ENCODE measurements around the gene ABCD4. TPM values are rescaled to one million over a fixed set of nuclear protein-coding genes. Genes with fewer than 3 reads are reported as not detected.

Gene ABCD4
- total and polyA plus RNA-seq, 7 experiments from 2014 or later = 26.1 to 109 (median 60.3) TPM

GRCh38 chr14:74293606-74294005 is 9.1 kb downstream of the ABCD4 start:
- H3K36me3 Mint-ChIP-seq = peaks cover under 1 to 36% (median 10%) of the 10 kb centered on the region in 5 donors
- H3K4me1 Mint-ChIP-seq = peaks cover 0 to 15% (median 3%) of the 10 kb centered on the region in 7 donors
- CTCF ChIA-PET = no interaction called here
- DNase-seq (no peak), ATAC-seq (no peak)
- no peaks in the 10 kb centered on the region for H3K9me3 Mint-ChIP-seq
- intact Hi-C loops (cut with micrococcal nuclease) = no loop called here
- Histone ChIP-seq H3K36me3 (ENCODE audit: control insufficient read depth in 2 of 3, insufficient read depth in 3 of 3, low read length in 3 of 3) (peaks cover 6 to 91% (median 10%) of the 10 kb centered on the region in 3 experiments), H3K27me3 (ENCODE audit: control insufficient read depth in 2 of 2, insufficient read depth in 2 of 2, low read length in 2 of 2) (no peaks in the 10 kb centered on the region), H3K9me3 (ENCODE audit: control insufficient read depth in 2 of 3, low read length in 3 of 3) (no peaks in the 10 kb centered on the region), H3K4me1 (ENCODE audit: control insufficient read depth in 2 of 2, insufficient read depth in 2 of 2, low read length in 2 of 2) (no peaks in the 10 kb centered on the region), H3K27ac (ENCODE audit: low read depth, low read length) (no peak overlapping the region), H3K4me3 (ENCODE audit: low read length) (no peak overlapping the region)
- POLR2A ChIA-PET = no interaction called here
- H3K27ac Mint-ChIP-seq = peak overlapping the region in 2 of 9 donors; percentile 51 to 62
- H3K4me3 Mint-ChIP-seq = no peak overlapping the region
- H3K27me3 Mint-ChIP-seq = no peaks in the 10 kb centered on the region

GRCh38 chr14:74292061-74292460 is 10.7 kb downstream of the ABCD4 start:
- POLR2A ChIA-PET = no interaction called here
- no peak for ATAC-seq
- Histone ChIP-seq H3K36me3 (ENCODE audit: control insufficient read depth in 2 of 3, insufficient read depth in 3 of 3, low read length in 3 of 3) (peaks cover 6 to 94% (median 11%) of the 10 kb centered on the region in 3 experiments), H3K4me1 (ENCODE audit: control insufficient read depth in 2 of 2, insufficient read depth in 2 of 2, low read length in 2 of 2) (no peaks in the 10 kb centered on the region), H3K27ac (ENCODE audit: low read depth, low read length) (no peak overlapping the region), H3K27me3 (ENCODE audit: control insufficient read depth in 2 of 2, insufficient read depth in 2 of 2, low read length in 2 of 2) (no peaks in the 10 kb centered on the region), H3K4me3 (ENCODE audit: low read length) (no peak overlapping the region), H3K9me3 (ENCODE audit: control insufficient read depth in 2 of 3, low read length in 3 of 3) (no peaks in the 10 kb centered on the region)
- H3K4me3 Mint-ChIP-seq = no peak overlapping the region
- CTCF ChIA-PET = no interaction called here
- H3K27me3 Mint-ChIP-seq = no peaks in the 10 kb centered on the region
- no peaks in the 10 kb centered on the region for H3K9me3 Mint-ChIP-seq
- intact Hi-C loops (cut with micrococcal nuclease) = no loop called here
- no peak for DNase-seq
- H3K27ac Mint-ChIP-seq = peak overlapping the region in 2 of 9 donors; percentile 2 to 3
- H3K4me1 Mint-ChIP-seq = peaks cover 0 to 12% (median 0%) of the 10 kb centered on the region in 7 donors
- H3K36me3 Mint-ChIP-seq = peaks cover 0 to 31% (median 9%) of the 10 kb centered on the region in 5 donors

DNA sequence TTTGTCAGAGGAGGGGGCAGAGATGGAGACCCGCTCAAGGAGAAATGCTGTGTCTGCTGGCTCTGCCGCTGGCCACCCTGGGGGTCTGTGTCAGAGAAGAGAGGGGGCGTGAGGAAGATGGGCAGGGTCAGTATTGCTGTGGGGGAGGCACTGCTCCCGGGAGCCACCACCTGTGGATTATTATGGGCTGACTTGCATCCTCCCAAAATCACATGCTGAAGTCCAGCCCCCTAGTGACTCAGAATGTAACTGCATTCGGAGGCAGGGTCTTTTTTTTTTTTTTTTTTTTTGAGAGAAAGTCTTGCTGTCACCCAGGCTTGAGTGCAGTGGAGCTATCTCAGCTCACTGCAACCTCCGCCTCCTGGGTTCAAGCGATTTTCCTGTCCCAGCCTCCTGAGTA is 12.3 kb downstream of the ABCD4 start:
- Mint-ChIP-seq H3K27ac (no peak overlapping the region), H3K27me3 (no peaks in the 10 kb centered on the region), H3K4me3 (no peak overlapping the region), H3K9me3 (no peaks in the 10 kb centered on the region), H3K36me3 (peaks cover 8 to 44% (median 18%) of the 10 kb centered on the region in 5 donors), H3K4me1 (peaks cover 0 to 10% (median 0%) of the 10 kb centered on the region in 7 donors)
- H3K36me3 ChIP-seq (ENCODE audit: control insufficient read depth in 2 of 3, insufficient read depth in 3 of 3, low read length in 3 of 3) = peaks cover 11 to 93% (median 14%) of the 10 kb centered on the region in 3 experiments
- ChIA-PET CTCF (no interaction called here), POLR2A (no interaction called here)
- peak in 3 of 9 donors; percentile 10 to 18 (median 11) for DNase-seq
- ATAC-seq = no peak
- H3K27me3 ChIP-seq (ENCODE audit: control insufficient read depth in 2 of 2, insufficient read depth in 2 of 2, low read length in 2 of 2) = no peaks in the 10 kb centered on the region
- intact Hi-C loops (cut with micrococcal nuclease) = no loop called here
- H3K4me3 ChIP-seq (ENCODE audit: low read length) = no peak overlapping the region
- no peaks in the 10 kb centered on the region for H3K4me1 ChIP-seq (ENCODE audit: control insufficient read depth in 2 of 2, insufficient read depth in 2 of 2, low read length in 2 of 2)
- no peaks in the 10 kb centered on the region for H3K9me3 ChIP-seq (ENCODE audit: control insufficient read depth in 2 of 3, low read length in 3 of 3)
- no peak overlapping the region for H3K27ac ChIP-seq (ENCODE audit: low read depth, low read length)

GRCh38 chr14:74289801-74290200 is 12.9 kb downstream of the ABCD4 start:
- H3K36me3 Mint-ChIP-seq = peaks cover 8 to 44% (median 20%) of the 10 kb centered on the region in 5 donors
- H3K9me3 ChIP-seq (ENCODE audit: control insufficient read depth in 2 of 3, low read length in 3 of 3) = no peaks in the 10 kb centered on the region
- CTCF ChIA-PET = no interaction called here

DNA sequence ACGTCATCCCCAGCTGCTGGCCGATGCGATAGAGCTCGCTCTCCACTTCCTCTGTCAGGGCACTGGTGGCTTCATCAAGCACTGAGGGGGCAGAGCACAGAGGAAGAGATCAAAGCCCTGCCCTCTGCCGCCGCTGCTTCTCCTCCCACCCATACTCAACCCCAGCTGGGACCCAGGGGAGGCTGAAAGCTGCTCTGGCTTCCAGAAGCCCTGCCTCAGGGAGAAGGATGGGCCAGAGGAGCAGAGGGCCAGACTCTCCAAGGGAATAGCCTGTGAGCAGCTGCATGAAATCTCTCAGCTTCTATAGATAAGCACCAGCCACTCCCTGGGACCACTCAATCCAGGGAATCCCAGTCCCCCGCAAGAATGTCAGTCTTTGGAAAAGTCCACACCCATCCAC is 16.0 kb downstream of the ABCD4 start:
- POLR2A ChIA-PET = interaction anchor here (0.6 kb wide), 1 partner anchor 104 kb away, joined by 3 read pairs; no protein-coding TSS in a partner anchor

More at GRCh38 chr14:74289801-74290200, 12.9 kb downstream of the ABCD4 start:
- intact Hi-C loops (cut with micrococcal nuclease) = no loop called here
- Histone ChIP-seq H3K4me3 (ENCODE audit: low read length) (no peak overlapping the region), H3K27ac (ENCODE audit: low read depth, low read length) (no peak overlapping the region), H3K27me3 (ENCODE audit: control insufficient read depth in 2 of 2, insufficient read depth in 2 of 2, low read length in 2 of 2) (no peaks in the 10 kb centered on the region), H3K36me3 (ENCODE audit: control insufficient read depth in 2 of 3, insufficient read depth in 3 of 3, low read length in 3 of 3) (peaks cover 6 to 91% (median 14%) of the 10 kb centered on the region in 3 experiments), H3K4me1 (ENCODE audit: control insufficient read depth in 2 of 2, insufficient read depth in 2 of 2, low read length in 2 of 2) (no peaks in the 10 kb centered on the region)
- Mint-ChIP-seq H3K27me3 (no peaks in the 10 kb centered on the region), H3K4me1 (peaks cover 0 to 10% (median 0%) of the 10 kb centered on the region in 7 donors), H3K9me3 (no peaks in the 10 kb centered on the region), H3K4me3 (no peak overlapping the region), H3K27ac (no peak overlapping the region)
- POLR2A ChIA-PET = no interaction called here
- DNase-seq (no peak), ATAC-seq (no peak)

DNA sequence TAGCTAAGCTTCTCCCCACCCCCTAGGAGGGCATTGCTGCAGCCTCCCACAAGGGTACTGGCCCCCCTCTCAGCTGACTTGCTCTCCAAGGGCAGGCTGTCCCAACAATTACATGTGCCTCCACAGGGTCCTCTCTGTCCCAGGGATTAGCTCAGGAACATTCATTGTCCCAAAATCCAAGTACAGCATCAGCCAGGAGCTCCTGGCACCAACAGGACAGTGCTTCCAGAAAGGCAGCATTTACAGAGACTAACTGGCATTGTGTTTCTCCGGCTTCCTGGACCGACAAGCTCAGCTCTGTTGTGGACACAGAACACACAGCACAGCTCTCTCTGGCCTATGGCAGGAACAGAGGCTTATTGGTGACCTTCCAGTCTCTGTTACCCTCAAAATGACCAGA is 21.7 kb downstream of the ABCD4 start:
- H3K9me3 Mint-ChIP-seq = peaks cover 0 to 29% (median 12%) of the 10 kb centered on the region in 11 donors
- H3K27ac ChIP-seq (ENCODE audit: low read depth, low read length) = no peak overlapping the region
- DNase-seq = no peak
- H3K27me3 ChIP-seq (ENCODE audit: control insufficient read depth in 2 of 2, insufficient read depth in 2 of 2, low read length in 2 of 2) = no peaks in the 10 kb centered on the region
- peaks cover 0 to 6% (median 0%) of the 10 kb centered on the region in 3 experiments for H3K9me3 ChIP-seq (ENCODE audit: control insufficient read depth in 2 of 3, low read length in 3 of 3)
- ChIA-PET CTCF (no interaction called here), POLR2A (no interaction called here)
- no peaks in the 10 kb centered on the region for H3K4me1 Mint-ChIP-seq
- H3K36me3 Mint-ChIP-seq = peaks cover 12 to 45% (median 28%) of the 10 kb centered on the region in 5 donors
- H3K27me3 Mint-ChIP-seq = no peaks in the 10 kb centered on the region
- no peak for ATAC-seq
- H3K36me3 ChIP-seq (ENCODE audit: control insufficient read depth in 2 of 3, insufficient read depth in 3 of 3, low read length in 3 of 3) = peaks cover 0 to 17% (median 3%) of the 10 kb centered on the region in 3 experiments
- H3K27ac Mint-ChIP-seq = no peak overlapping the region
- intact Hi-C loops (cut with micrococcal nuclease) = no loop called here
- no peak overlapping the region for H3K4me3 ChIP-seq (ENCODE audit: low read length)
- no peaks in the 10 kb centered on the region for H3K4me1 ChIP-seq (ENCODE audit: control insufficient read depth in 2 of 2, insufficient read depth in 2 of 2, low read length in 2 of 2)
- no peak overlapping the region for H3K4me3 Mint-ChIP-seq

More for the DNA sequence above, 16.0 kb downstream of the ABCD4 start:
- Histone ChIP-seq H3K4me3 (ENCODE audit: low read length) (no peak overlapping the region), H3K27ac (ENCODE audit: low read depth, low read length) (no peak overlapping the region), H3K27me3 (ENCODE audit: control insufficient read depth in 2 of 2, insufficient read depth in 2 of 2, low read length in 2 of 2) (no peaks in the 10 kb centered on the region), H3K4me1 (ENCODE audit: control insufficient read depth in 2 of 2, insufficient read depth in 2 of 2, low read length in 2 of 2) (no peaks in the 10 kb centered on the region), H3K9me3 (ENCODE audit: control insufficient read depth in 2 of 3, low read length in 3 of 3) (no peaks in the 10 kb centered on the region), H3K36me3 (ENCODE audit: control insufficient read depth in 2 of 3, insufficient read depth in 3 of 3, low read length in 3 of 3) (peaks cover 5 to 72% (median 13%) of the 10 kb centered on the region in 3 experiments)
- CTCF ChIA-PET = interaction anchor here (0.6 kb wide), 1 partner anchor 71 kb away, joined by 3 read pairs; no protein-coding TSS in a partner anchor
- no peak for ATAC-seq
- H3K36me3 Mint-ChIP-seq = peaks cover 12 to 52% (median 35%) of the 10 kb centered on the region in 5 donors
- H3K27me3 Mint-ChIP-seq = no peaks in the 10 kb centered on the region
- H3K9me3 Mint-ChIP-seq = no peaks in the 10 kb centered on the region
- intact Hi-C loops (cut with micrococcal nuclease) = no loop called here
- H3K4me3 Mint-ChIP-seq = no peak overlapping the region
- no peak for DNase-seq
- peak overlapping the region in 2 of 9 donors; percentile 17 to 35 for H3K27ac Mint-ChIP-seq
- peaks cover 0 to 6% (median 0%) of the 10 kb centered on the region in 7 donors for H3K4me1 Mint-ChIP-seq

- Mint-ChIP-seq H3K36me3 (peaks cover 6 to 23% (median 12%) of the 10 kb centered on the region in 5 donors), H3K27ac (no peak overlapping the region), H3K9me3 (peaks cover 0 to 29% (median 12%) of the 10 kb centered on the region in 11 donors), H3K4me1 (peaks cover 0 to 1% (median 0%) of the 10 kb centered on the region in 7 donors), H3K27me3 (no peaks in the 10 kb centered on the region), H3K4me3 (no peak overlapping the region)
- Histone ChIP-seq H3K9me3 (ENCODE audit: control insufficient read depth in 2 of 3, low read length in 3 of 3) (peaks cover 0 to 6% (median 0%) of the 10 kb centered on the region in 3 experiments), H3K4me3 (ENCODE audit: low read length) (no peak overlapping the region), H3K36me3 (ENCODE audit: control insufficient read depth in 2 of 3, insufficient read depth in 3 of 3, low read length in 3 of 3) (no peaks in the 10 kb centered on the region), H3K4me1 (ENCODE audit: control insufficient read depth in 2 of 2, insufficient read depth in 2 of 2, low read length in 2 of 2) (no peaks in the 10 kb centered on the region), H3K27ac (ENCODE audit: low read depth, low read length) (no peak overlapping the region), H3K27me3 (ENCODE audit: control insufficient read depth in 2 of 2, insufficient read depth in 2 of 2, low read length in 2 of 2) (no peaks in the 10 kb centered on the region)
- DNase-seq = no peak
- ChIA-PET POLR2A (no interaction called here), CTCF (interaction anchor here (0.5 kb wide), 1 partner anchor 17 kb away, joined by 3 read pairs; no protein-coding TSS in a partner anchor)
- intact Hi-C loops (cut with micrococcal nuclease) = no loop called here
- no peak for ATAC-seq
These were observed 24.7 kb downstream of the ABCD4 start for GRCh38 chr14:74278080-74278479.
